ENCODE data around the gene IPPK. TPM values are rescaled to one million over a fixed set of nuclear protein-coding genes. Genes with fewer than 3 reads are reported as not detected.
"Not testable (repeated sequence)": the region's sequence is repeated elsewhere in the genome, so short reads cannot be mapped to it uniquely, and the experiment has no call there.

Gene IPPK
- total and polyA plus RNA-seq, 7 experiments from 2014 or later = 2.8 to 12.8 (median 7.4) TPM

DNA sequence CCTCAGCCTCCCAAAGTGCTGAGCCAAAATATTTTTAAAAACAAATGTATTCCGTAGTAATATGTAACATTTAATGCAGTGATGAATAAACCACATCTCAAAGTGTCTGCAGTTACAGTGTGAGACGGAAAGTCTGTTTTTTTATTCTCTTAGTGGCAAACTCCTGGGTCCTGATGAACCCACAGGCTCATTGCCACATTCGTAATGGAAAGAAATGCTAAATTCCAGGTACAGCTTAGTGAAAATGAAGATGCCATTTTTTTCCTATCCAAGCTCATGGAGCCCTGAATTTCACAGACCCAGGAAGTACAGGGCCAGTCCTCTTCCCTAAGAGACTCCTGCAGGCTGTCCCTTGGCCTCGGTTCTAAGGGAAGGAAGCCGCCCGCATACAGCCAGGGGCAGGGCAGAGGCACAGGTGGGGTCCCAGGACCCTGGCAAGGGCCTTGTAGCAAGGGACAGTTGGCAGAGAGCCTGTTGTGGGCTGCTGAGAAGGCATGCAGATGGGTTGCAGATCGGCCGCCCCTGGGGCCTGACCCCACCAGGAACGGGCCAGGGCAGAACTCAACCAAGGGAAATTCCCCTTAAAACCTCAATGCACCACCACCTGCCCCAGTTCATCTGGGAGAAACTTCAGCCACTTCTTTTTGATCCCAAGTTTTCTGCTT, 36.2 kb downstream of the IPPK start:
- Mint-ChIP-seq H3K4me1 (peaks cover 0 to 12% (median 0%) of the 10 kb centered on the region in 7 donors), H3K9me3 (no peaks in the 10 kb centered on the region), H3K27me3 (no peaks in the 10 kb centered on the region), H3K36me3 (peaks cover 15 to 63% (median 26%) of the 10 kb centered on the region in 5 donors), H3K27ac (no peak overlapping the region), H3K4me3 (no peak overlapping the region)
- ChIA-PET POLR2A (no interaction called here), CTCF (interaction anchor here (0.7 to 1.6 kb wide), 3 partner anchors 20 to 493 kb away, joined by 3 to 5 read pairs (median 3); no protein-coding TSS in a partner anchor)
- Histone ChIP-seq H3K36me3 (ENCODE audit: control insufficient read depth in 2 of 3, insufficient read depth in 3 of 3, low read length in 3 of 3) (peaks cover 0 to 66% (median 10%) of the 10 kb centered on the region in 3 experiments), H3K27me3 (ENCODE audit: control insufficient read depth in 2 of 2, insufficient read depth in 2 of 2, low read length in 2 of 2) (no peaks in the 10 kb centered on the region), H3K27ac (ENCODE audit: low read depth, low read length) (no peak overlapping the region), H3K9me3 (ENCODE audit: control insufficient read depth in 2 of 3, low read length in 3 of 3) (no peaks in the 10 kb centered on the region), H3K4me3 (ENCODE audit: low read length) (no peak overlapping the region), H3K4me1 (ENCODE audit: control insufficient read depth in 2 of 2, insufficient read depth in 2 of 2, low read length in 2 of 2) (no peaks in the 10 kb centered on the region)
- no peak for ATAC-seq
- DNase-seq = no peak
- intact Hi-C loops (cut with micrococcal nuclease) = loop anchor here (1.0 to 5.0 kb wide), 4 partner anchors 306 to 499 kb away; partner anchors contain the start of genes CENPP (in 1 of the 2), IARS1 (in 1 of the 2) and NOL8 (in 1 of the 2)

DNA sequence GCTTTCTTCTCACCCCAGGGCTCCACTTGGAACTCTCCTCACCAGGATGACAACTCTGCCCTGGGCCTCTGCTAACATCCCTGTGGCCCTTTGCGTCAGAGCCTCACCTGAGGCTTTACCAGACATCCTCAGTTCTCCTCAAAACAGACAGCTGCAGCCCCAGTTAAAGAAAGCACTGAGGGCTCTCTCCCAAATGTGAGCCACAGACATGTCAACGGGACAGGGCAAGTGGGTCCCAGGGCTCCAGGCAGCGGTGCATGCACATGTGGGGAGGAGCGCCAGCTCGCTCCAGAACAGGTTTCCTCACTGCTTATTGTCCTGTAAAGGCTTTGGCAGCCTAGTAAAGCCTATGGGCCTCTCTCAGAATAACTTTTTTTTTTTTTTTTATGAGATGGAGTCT, 37.3 kb downstream of the IPPK start:
- no peaks in the 10 kb centered on the region for H3K27me3 ChIP-seq (ENCODE audit: control insufficient read depth in 2 of 2, insufficient read depth in 2 of 2, low read length in 2 of 2)
- POLR2A ChIA-PET = no interaction called here
- no peak for DNase-seq
- no peak overlapping the region for H3K27ac ChIP-seq (ENCODE audit: low read depth, low read length)
- intact Hi-C loops (cut with micrococcal nuclease) = loop anchor here in 1 of 2 donors (5.0 kb wide), 2 partner anchors 305 to 340 kb away; partner anchors contain the start of genes CENPP, IARS1 and NOL8
- ATAC-seq = no peak
- CTCF ChIA-PET = no interaction called here
- Mint-ChIP-seq H3K27ac (peak overlapping the region in 1 of 9 donors; percentile 67), H3K4me1 (peaks cover 0 to 13% (median 2%) of the 10 kb centered on the region in 7 donors), H3K4me3 (no peak overlapping the region), H3K9me3 (no peaks in the 10 kb centered on the region), H3K36me3 (peaks cover 13 to 64% (median 29%) of the 10 kb centered on the region in 5 donors), H3K27me3 (no peaks in the 10 kb centered on the region)
- H3K4me3 ChIP-seq (ENCODE audit: low read length) = no peak overlapping the region
- H3K36me3 ChIP-seq (ENCODE audit: control insufficient read depth in 2 of 3, insufficient read depth in 3 of 3, low read length in 3 of 3) = peaks cover 0 to 55% (median 5%) of the 10 kb centered on the region in 3 experiments
- no peaks in the 10 kb centered on the region for H3K4me1 ChIP-seq (ENCODE audit: control insufficient read depth in 2 of 2, insufficient read depth in 2 of 2, low read length in 2 of 2)
- no peaks in the 10 kb centered on the region for H3K9me3 ChIP-seq (ENCODE audit: control insufficient read depth in 2 of 3, low read length in 3 of 3)

DNA sequence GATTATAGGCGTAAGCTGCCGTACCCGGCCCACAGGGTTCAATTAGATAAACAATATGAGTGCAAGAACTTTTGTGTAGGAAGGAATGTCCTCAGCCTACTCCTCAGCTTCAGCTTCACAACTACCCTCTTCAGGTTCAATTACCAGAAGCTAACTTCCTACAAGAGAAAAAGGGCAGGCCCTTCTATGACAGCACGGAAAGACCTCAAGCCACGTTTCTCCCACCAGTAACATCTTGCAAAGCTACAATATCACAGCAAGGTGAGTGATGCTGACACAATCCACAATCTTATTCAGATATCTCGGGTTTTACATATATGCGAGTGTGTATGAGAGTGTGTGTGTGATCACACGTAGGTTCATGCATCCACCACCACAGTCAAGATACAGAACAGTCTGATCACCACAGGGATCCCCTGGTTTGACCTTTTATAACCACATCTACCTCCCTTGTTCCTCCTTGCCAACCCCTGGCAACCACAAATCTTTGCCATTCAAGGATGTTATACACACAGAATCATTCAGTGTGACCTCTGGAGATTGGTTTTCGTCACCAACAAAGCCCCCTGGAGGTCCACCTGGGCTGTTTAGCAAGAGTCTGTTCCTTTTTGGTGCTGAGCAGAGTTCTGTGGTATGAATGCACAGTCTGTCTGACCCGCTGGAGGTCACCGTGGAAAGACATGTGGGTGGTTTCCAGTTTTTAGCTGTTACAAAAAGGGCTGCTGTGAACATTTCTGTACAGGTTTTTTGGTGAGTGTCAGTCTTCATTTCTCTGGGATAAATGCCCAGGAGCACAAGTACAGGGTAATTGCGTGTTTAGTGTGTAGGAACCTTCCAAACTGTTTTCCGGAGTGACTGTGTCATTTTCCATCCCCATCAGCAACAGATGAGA, 38.2 kb downstream of the IPPK start:
- Histone ChIP-seq H3K27me3 (ENCODE audit: control insufficient read depth in 2 of 2, insufficient read depth in 2 of 2, low read length in 2 of 2) (no peaks in the 10 kb centered on the region), H3K4me1 (ENCODE audit: control insufficient read depth in 2 of 2, insufficient read depth in 2 of 2, low read length in 2 of 2) (no peaks in the 10 kb centered on the region), H3K4me3 (ENCODE audit: low read length) (no peak overlapping the region), H3K27ac (ENCODE audit: low read depth, low read length) (no peak overlapping the region), H3K36me3 (ENCODE audit: control insufficient read depth in 2 of 3, insufficient read depth in 3 of 3, low read length in 3 of 3) (peaks cover 0 to 47% (median 5%) of the 10 kb centered on the region in 3 experiments), H3K9me3 (ENCODE audit: control insufficient read depth in 2 of 3, low read length in 3 of 3) (no peaks in the 10 kb centered on the region)
- H3K36me3 Mint-ChIP-seq = peaks cover 18 to 62% (median 34%) of the 10 kb centered on the region in 5 donors
- H3K27me3 Mint-ChIP-seq = no peaks in the 10 kb centered on the region
- POLR2A ChIA-PET = no interaction called here
- CTCF ChIA-PET = no interaction called here
- H3K27ac Mint-ChIP-seq = peak overlapping the region in 2 of 9 donors; percentile 31 to 78
- ATAC-seq (no peak), DNase-seq (peak in 1 of 9 donors; percentile 27)
- H3K9me3 Mint-ChIP-seq = no peaks in the 10 kb centered on the region
- H3K4me1 Mint-ChIP-seq = peaks cover 0 to 16% (median 3%) of the 10 kb centered on the region in 7 donors
- H3K4me3 Mint-ChIP-seq = no peak overlapping the region
- intact Hi-C loops (cut with micrococcal nuclease) = loop anchor here in 1 of 2 donors (5.0 kb wide), 2 partner anchors 304 to 339 kb away; partner anchors contain the start of genes CENPP, IARS1 and NOL8

DNA sequence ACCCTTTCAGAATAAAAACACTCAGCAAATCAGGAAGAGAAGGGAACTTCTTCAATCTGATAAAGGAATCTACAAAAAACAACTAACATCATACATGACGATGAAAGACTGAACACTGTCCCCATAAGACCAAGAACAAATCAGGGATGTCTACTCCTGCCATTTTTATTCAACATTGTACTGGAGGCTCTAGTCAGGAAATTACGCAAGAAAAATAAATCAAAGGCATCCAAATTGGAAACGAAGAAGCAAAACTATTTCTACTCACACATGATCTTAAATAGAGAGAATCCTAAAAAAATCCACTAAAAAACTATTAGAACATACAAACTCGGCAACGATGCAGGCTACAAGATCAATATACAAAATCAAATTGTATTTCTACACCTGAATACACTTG, 42.3 kb downstream of the IPPK start:
- POLR2A ChIA-PET = no interaction called here
- ATAC-seq (no peak), DNase-seq (no peak)
- Mint-ChIP-seq H3K36me3 (peaks cover 18 to 60% (median 36%) of the 10 kb centered on the region in 5 donors), H3K4me1 (peaks cover 0 to 13% (median 3%) of the 10 kb centered on the region in 7 donors), H3K27me3 (no peaks in the 10 kb centered on the region), H3K4me3 (no peak overlapping the region), H3K9me3 (no peaks in the 10 kb centered on the region), H3K27ac (peak overlapping the region in 1 of 9 donors; percentile 38)
- Histone ChIP-seq H3K9me3 (ENCODE audit: control insufficient read depth in 2 of 3, low read length in 3 of 3) (no peaks in the 10 kb centered on the region), H3K36me3 (ENCODE audit: control insufficient read depth in 2 of 3, insufficient read depth in 3 of 3, low read length in 3 of 3) (peaks cover 0 to 23% (median 0%) of the 10 kb centered on the region in 3 experiments), H3K4me3 (ENCODE audit: low read length) (no peak overlapping the region), H3K4me1 (ENCODE audit: control insufficient read depth in 2 of 2, insufficient read depth in 2 of 2, low read length in 2 of 2) (no peaks in the 10 kb centered on the region), H3K27me3 (ENCODE audit: control insufficient read depth in 2 of 2, insufficient read depth in 2 of 2, low read length in 2 of 2) (no peaks in the 10 kb centered on the region), H3K27ac (ENCODE audit: low read depth, low read length) (no peak overlapping the region)
- intact Hi-C loops (cut with micrococcal nuclease) = no loop called here
- CTCF ChIA-PET = no interaction called here

DNA sequence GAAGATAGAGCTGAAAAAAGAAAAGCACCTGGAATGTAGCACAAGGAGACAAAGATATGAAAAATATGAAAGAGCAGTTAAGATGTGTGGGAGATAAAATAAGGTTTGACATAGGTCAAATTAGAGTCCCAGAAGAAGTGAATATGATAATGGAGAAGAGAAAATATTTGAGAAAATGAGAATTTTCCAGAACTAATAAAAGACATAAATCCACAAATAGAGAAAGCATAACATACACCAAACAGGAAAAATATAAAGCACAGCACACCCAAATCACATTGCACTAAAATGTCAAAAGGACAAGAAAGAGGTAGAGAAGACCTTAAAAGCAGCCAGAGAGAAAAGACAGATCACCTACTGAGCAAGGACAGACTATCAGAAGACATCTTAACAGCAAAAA, 43.4 kb downstream of the IPPK start:
- Histone ChIP-seq H3K4me3 (ENCODE audit: low read length) (no peak overlapping the region), H3K9me3 (ENCODE audit: control insufficient read depth in 2 of 3, low read length in 3 of 3) (no peaks in the 10 kb centered on the region), H3K27ac (ENCODE audit: low read depth, low read length) (no peak overlapping the region), H3K36me3 (ENCODE audit: control insufficient read depth in 2 of 3, insufficient read depth in 3 of 3, low read length in 3 of 3) (peaks cover 0 to 12% (median 0%) of the 10 kb centered on the region in 3 experiments), H3K4me1 (ENCODE audit: control insufficient read depth in 2 of 2, insufficient read depth in 2 of 2, low read length in 2 of 2) (no peaks in the 10 kb centered on the region), H3K27me3 (ENCODE audit: control insufficient read depth in 2 of 2, insufficient read depth in 2 of 2, low read length in 2 of 2) (no peaks in the 10 kb centered on the region)
- intact Hi-C loops (cut with micrococcal nuclease) = no loop called here
- Mint-ChIP-seq H3K36me3 (peaks cover 18 to 53% (median 34%) of the 10 kb centered on the region in 5 donors), H3K27ac (peak overlapping the region in 2 of 9 donors; percentile 8 to 43), H3K4me1 (peaks cover 0 to 6% (median 3%) of the 10 kb centered on the region in 7 donors), H3K4me3 (no peak overlapping the region), H3K27me3 (no peaks in the 10 kb centered on the region), H3K9me3 (no peaks in the 10 kb centered on the region)
- DNase-seq (no peak), ATAC-seq (no peak)
- CTCF ChIA-PET = no interaction called here
- POLR2A ChIA-PET = no interaction called here

DNA sequence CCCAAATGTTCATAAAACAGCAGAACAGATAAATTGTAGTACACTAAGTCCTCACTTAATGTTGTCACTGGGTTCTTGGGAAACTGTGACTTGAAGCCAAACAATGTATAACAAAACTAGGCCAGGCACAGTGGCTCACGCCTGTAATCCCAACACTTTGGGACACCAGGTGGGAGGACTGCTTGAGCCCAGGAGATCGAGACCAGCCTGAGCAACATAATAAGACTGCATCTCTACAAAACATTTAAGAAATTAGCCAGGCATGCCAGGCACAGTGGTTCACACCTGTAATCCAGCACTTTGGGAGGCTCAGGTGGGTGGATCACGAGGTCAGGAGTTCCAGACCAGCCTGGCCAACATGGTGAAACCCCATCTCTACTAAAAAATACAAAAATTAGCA, 46.0 kb downstream of the IPPK start:
- H3K4me3 ChIP-seq (ENCODE audit: low read length); DNase-seq; ATAC-seq; H3K4me3 Mint-ChIP-seq; H3K27me3 Mint-ChIP-seq; H3K27ac ChIP-seq (ENCODE audit: low read depth, low read length); H3K27me3 ChIP-seq (ENCODE audit: control insufficient read depth in 2 of 2, insufficient read depth in 2 of 2, low read length in 2 of 2); H3K4me1 Mint-ChIP-seq; H3K4me1 ChIP-seq (ENCODE audit: control insufficient read depth in 2 of 2, insufficient read depth in 2 of 2, low read length in 2 of 2); intact Hi-C loops (cut with micrococcal nuclease); H3K27ac Mint-ChIP-seq; H3K9me3 Mint-ChIP-seq; H3K9me3 ChIP-seq (ENCODE audit: control insufficient read depth in 2 of 3, low read length in 3 of 3); POLR2A ChIA-PET: not testable (repeated sequence)
- H3K36me3 Mint-ChIP-seq = peaks cover 12 to 41% (median 20%) of the 10 kb centered on the region in 5 donors
- CTCF ChIA-PET = interaction anchor here (0.7 to 1.2 kb wide), 2 partner anchors 481 to 489 kb away, joined by 3 read pairs; no protein-coding TSS in a partner anchor
- peaks cover 0 to 32% (median 0%) of the 10 kb centered on the region in 3 experiments for H3K36me3 ChIP-seq (ENCODE audit: control insufficient read depth in 2 of 3, insufficient read depth in 3 of 3, low read length in 3 of 3)

Measured in naive thymus-derived CD4-positive, alpha-beta T cell (primary cell).